Neuronal stem cell (in vitro differentiated cells): ENCODE measurements around the gene MRGPRF.

Source experiments
- DNase-seq: peaks from one replicate; pipeline ENCODE4 v3.0.0-alpha.2; 2013; ENCODE audit warnings: low spot score
- H2AFZ ChIP-seq: one replicate; pipeline ENCODE4 v1.6.1; 2013; ENCODE audit warnings: mild to moderate bottlenecking, low read length, inconsistent platforms
- H2AK5ac ChIP-seq: 2 replicates; pipeline ENCODE4 v1.6.1; 2013; ENCODE audit warnings: low read depth, mild to moderate bottlenecking, inconsistent platforms, low read length, moderate library complexity, mixed read lengths
- H2BK120ac ChIP-seq: 2 replicates; pipeline ENCODE4 v1.6.1; 2013; ENCODE audit warnings: low read depth, mild to moderate bottlenecking, inconsistent platforms, low read length, moderate library complexity, mixed read lengths
- H2BK12ac ChIP-seq: one replicate; pipeline ENCODE4 v1.6.1; 2013; ENCODE audit warnings: low read length, inconsistent platforms
- H2BK15ac ChIP-seq: 2 replicates; pipeline ENCODE4 v1.6.1; 2013; ENCODE audit warnings: mild to moderate bottlenecking, low read length, inconsistent platforms, mixed read lengths
- H2BK5ac ChIP-seq: one replicate; pipeline ENCODE4 v1.6.1; 2013; ENCODE audit warnings: inconsistent platforms, mild to moderate bottlenecking, low read length, moderate library complexity
- H3K14ac ChIP-seq: one replicate; pipeline ENCODE4 v1.6.1; 2013; ENCODE audit warnings: low read length, inconsistent platforms
- H3K18ac ChIP-seq: 2 replicates; pipeline ENCODE4 v1.6.1; 2013; ENCODE audit warnings: low read length, inconsistent platforms
- H3K23ac ChIP-seq: 2 replicates; pipeline ENCODE4 v1.6.1; 2013; ENCODE audit warnings: low read depth, mild to moderate bottlenecking, mixed read lengths, low read length, inconsistent platforms; ENCODE audit not compliant: poor library complexity
- H3K27ac ChIP-seq: replicated peaks from 3 replicates; pipeline ENCODE4 v1.5.1; 2013; ENCODE audit warnings: low read length, inconsistent platforms
- H3K27me3 ChIP-seq, 3 experiments: 2 replicates each; pipeline ENCODE4 v1.6.1; 2013; ENCODE audit warnings: low read length in 3 of 3, mild to moderate bottlenecking in 2 of 3, inconsistent platforms in 1 of 3, low read depth in 1 of 3, mixed read lengths in 1 of 3, moderate library complexity in 1 of 3; ENCODE audit not compliant: control insufficient read depth in 3 of 3, insufficient read depth in 3 of 3
- H3K36me3 ChIP-seq, 2 donors: replicated peaks in 1 of 2; 2 replicates each; pipeline ENCODE4 v1.6.1; 2013; ENCODE audit warnings: low read length in 2 of 2; ENCODE audit not compliant: control insufficient read depth in 2 of 2, insufficient read depth in 2 of 2
- H3K4ac ChIP-seq: 2 replicates; pipeline ENCODE4 v1.6.1; 2013; ENCODE audit warnings: inconsistent platforms, mild to moderate bottlenecking, low read length, moderate library complexity
- H3K4me1 ChIP-seq, 2 donors: 1 replicate in 1 of 2; 2 replicates in 1 of 2; pipeline ENCODE4 v1.6.1; 2013; ENCODE audit warnings: low read length in 2 of 2, low read depth in 1 of 2; ENCODE audit not compliant: control insufficient read depth in 2 of 2, insufficient read depth in 1 of 2
- H3K4me2 ChIP-seq: one replicate; pipeline ENCODE4 v1.6.1; 2013; ENCODE audit warnings: mild to moderate bottlenecking, low read length, inconsistent platforms; ENCODE audit not compliant: insufficient read depth, poor library complexity, severe bottlenecking
- H3K4me3 ChIP-seq, 2 donors: 2 replicates each; pipeline ENCODE4 v1.5.1; 2013; ENCODE audit warnings: low read length in 2 of 2, mild to moderate bottlenecking in 2 of 2, inconsistent platforms in 1 of 2, moderate library complexity in 1 of 2
- H3K79me1 ChIP-seq: one replicate; pipeline ENCODE4 v1.6.1; 2013; ENCODE audit warnings: low read depth, mild to moderate bottlenecking, inconsistent platforms, low read length, moderate library complexity
- H3K9ac ChIP-seq: one replicate; pipeline ENCODE4 v1.6.1; 2013; ENCODE audit warnings: mild to moderate bottlenecking, low read depth, low read length, inconsistent platforms; ENCODE audit not compliant: poor library complexity
- H3K9me3 ChIP-seq, 2 donors: replicated peaks in 1 of 2; 2 replicates each; pipeline versions ENCODE3 to v1.6.1; 2013; ENCODE audit warnings: low read length in 2 of 2, mild to moderate bottlenecking in 2 of 2, inconsistent platforms in 1 of 2, low read depth in 1 of 2, mixed read lengths in 1 of 2, moderate library complexity in 1 of 2; ENCODE audit not compliant: control insufficient read depth in 2 of 2, insufficient read depth in 1 of 2
- H4K8ac ChIP-seq: one replicate; pipeline ENCODE4 v1.6.1; 2013; ENCODE audit warnings: low read depth, mild to moderate bottlenecking, inconsistent platforms, low read length, moderate library complexity
- H4K91ac ChIP-seq: one replicate; pipeline ENCODE4 v1.6.1; 2013; ENCODE audit warnings: low read length, low read depth, mild to moderate bottlenecking, inconsistent platforms; ENCODE audit not compliant: poor library complexity
- WGBS, 2 donors: extraction: QIAGEN DNeasy Blood & Tissue Kit; methylation state at CpG; one replicate each; pipeline ENCODE4 v1.1.7; 2013; ENCODE audit warnings: missing lambda C conversion rate in 2 of 2, mixed read lengths in 1 of 2; ENCODE audit not compliant: insufficient read length in 2 of 2, insufficient replicate concordance in 1 of 2; ENCODE audit errors: extremely low coverage in 2 of 2; 5-methylcytosine and 5-hydroxymethylcytosine counted together

MRGPRF gene

DNA sequence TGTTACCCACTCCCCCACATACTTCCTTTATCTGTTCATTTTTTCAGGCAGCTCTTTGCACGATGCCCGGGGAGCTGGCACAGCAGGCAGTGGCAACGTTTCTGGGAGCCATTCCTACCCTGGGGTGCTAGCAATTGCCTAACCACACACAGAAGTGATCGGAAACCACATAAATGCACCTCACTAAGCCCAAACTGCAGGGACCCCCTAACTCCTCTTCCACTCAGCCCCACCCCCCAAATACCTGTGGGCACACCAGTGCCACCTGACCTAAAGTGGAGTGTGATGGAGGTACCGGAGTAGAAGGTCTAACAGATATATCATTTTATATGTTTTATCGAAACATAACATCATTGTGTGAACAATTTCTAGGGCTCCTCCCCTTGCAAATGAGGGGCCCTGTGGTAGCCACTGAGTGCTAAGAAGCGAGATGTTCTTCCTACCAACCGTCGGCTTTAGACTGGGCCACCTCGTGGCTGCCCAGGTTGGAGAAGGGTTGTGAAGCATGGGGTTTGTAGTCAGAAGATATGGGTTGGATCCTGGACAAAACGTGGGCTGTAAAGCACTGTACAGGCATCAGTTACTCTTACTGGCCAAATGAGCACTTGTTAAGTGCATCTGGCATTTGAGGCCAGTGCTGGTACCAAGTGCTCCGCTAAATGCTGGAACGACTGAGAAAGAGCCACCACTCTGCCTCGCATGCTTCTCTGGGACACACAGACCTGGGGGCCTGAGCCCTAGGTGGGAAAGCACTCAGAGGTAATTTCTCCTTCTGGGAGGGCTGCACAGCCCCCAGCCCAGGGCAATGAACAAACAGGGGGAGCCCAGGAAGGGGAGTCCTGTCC is 35.0 kb downstream of the MRGPRF start:
- no peak overlapping the region for H3K23ac ChIP-seq
- DNase-seq, result no peak
- H3K27me3 ChIP-seq, result peaks cover 0 to 25% (median 0%) of the 10 kb centered on the region in 3 experiments
- H4K91ac ChIP-seq, result no peak overlapping the region
- H2AFZ ChIP-seq, result peak overlapping the region; percentile 75
- H3K14ac ChIP-seq, result no peak overlapping the region
- H3K4me3 ChIP-seq, result no peak overlapping the region
- H3K4me1 ChIP-seq, result no peaks in the 10 kb centered on the region
- no peak overlapping the region for H3K18ac ChIP-seq
- no peak overlapping the region for H3K4me2 ChIP-seq
- no peak overlapping the region for H3K4ac ChIP-seq
- no peak overlapping the region for H3K27ac ChIP-seq
- no peaks in the 10 kb centered on the region for H3K9me3 ChIP-seq
- no peaks in the 10 kb centered on the region for H3K36me3 ChIP-seq
- no peak overlapping the region for H3K9ac ChIP-seq
- no peak overlapping the region for H2BK5ac ChIP-seq
- H4K8ac ChIP-seq, result no peak overlapping the region
- WGBS, 2 donors, result no CpG with 5 or more reads among the region's 14 CpGs
- H2BK15ac ChIP-seq, result no peak overlapping the region
- no peak overlapping the region for H2BK12ac ChIP-seq
- H2AK5ac ChIP-seq, result no peak overlapping the region
- no peak overlapping the region for H2BK120ac ChIP-seq
- no peaks in the 10 kb centered on the region for H3K79me1 ChIP-seq

DNA sequence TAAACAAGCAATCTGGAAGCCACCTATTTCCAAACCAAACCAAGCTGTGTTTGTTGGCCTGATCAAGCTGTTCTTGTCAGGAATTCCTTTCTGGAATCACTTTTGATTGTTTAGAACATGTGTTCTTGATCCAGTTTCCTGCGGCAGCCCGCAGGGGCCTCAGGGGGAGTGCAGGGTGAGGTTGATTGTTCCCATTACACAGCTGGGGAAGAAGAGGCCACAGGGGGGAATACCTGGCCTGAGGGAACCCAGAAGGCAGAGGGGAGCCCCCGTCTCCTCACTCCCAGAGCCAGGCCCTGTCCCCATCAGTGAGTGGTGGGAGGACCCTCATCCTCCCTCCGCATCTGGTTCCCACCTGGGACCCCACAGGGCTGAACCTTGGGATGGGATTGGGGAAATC is 36.5 kb downstream of the MRGPRF start:
- Histone ChIP-seq H2AK5ac (no peak overlapping the region), H3K4me2 (no peak overlapping the region), H2BK120ac (no peak overlapping the region), H2BK15ac (no peak overlapping the region), H3K9ac (no peak overlapping the region), H3K27me3 (peaks cover 0 to 25% (median 0%) of the 10 kb centered on the region in 3 experiments), H3K14ac (no peak overlapping the region), H2BK5ac (no peak overlapping the region), H2BK12ac (no peak overlapping the region), H3K36me3 (no peaks in the 10 kb centered on the region), H3K27ac (no peak overlapping the region), H3K4me1 (no peaks in the 10 kb centered on the region), H3K4ac (no peak overlapping the region), H3K18ac (no peak overlapping the region), H3K4me3 (no peak overlapping the region), H2AFZ (peak overlapping the region; percentile 71), H4K8ac (no peak overlapping the region), H3K23ac (no peak overlapping the region), H4K91ac (no peak overlapping the region), H3K79me1 (no peaks in the 10 kb centered on the region), H3K9me3 (no peaks in the 10 kb centered on the region)
- no CpG with 5 or more reads among the region's 4 CpGs for WGBS, 2 donors
- DNase-seq, result no peak

DNA sequence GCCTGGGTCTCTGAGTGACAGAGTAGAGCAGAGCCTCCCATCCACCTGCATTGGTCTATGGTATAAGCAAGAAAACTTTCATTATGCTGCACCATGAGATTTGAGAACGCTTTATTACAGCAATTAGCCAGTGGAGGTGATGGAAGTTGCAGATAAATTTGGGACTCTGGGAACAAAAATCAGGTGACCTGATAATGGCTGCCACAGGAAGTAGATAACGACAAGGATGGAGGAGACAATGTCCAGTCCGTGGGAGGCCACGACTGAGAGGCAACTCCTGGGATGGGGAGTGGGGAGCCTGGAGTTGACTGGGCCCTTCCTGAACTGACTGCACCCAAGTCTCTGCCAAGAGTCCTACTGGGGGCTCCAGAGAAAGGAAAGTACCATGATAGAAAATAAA is 37.0 kb downstream of the MRGPRF start:
- Histone ChIP-seq H2BK120ac (no peak overlapping the region), H3K23ac (no peak overlapping the region), H2BK15ac (no peak overlapping the region), H2AFZ (peak overlapping the region; percentile 71), H3K18ac (no peak overlapping the region), H3K79me1 (no peaks in the 10 kb centered on the region), H3K4ac (no peak overlapping the region), H2BK12ac (no peak overlapping the region), H2AK5ac (no peak overlapping the region), H3K36me3 (no peaks in the 10 kb centered on the region), H3K27me3 (peaks cover 0 to 26% (median 0%) of the 10 kb centered on the region in 3 experiments), H3K9ac (no peak overlapping the region), H3K4me1 (no peaks in the 10 kb centered on the region), H3K27ac (no peak overlapping the region), H4K91ac (no peak overlapping the region), H3K4me3 (no peak overlapping the region), H4K8ac (no peak overlapping the region), H2BK5ac (no peak overlapping the region), H3K9me3 (no peaks in the 10 kb centered on the region), H3K4me2 (no peak overlapping the region), H3K14ac (no peak overlapping the region)
- no CpG with 5 or more reads among the region's 4 CpGs for WGBS, 2 donors
- no peak for DNase-seq

DNA sequence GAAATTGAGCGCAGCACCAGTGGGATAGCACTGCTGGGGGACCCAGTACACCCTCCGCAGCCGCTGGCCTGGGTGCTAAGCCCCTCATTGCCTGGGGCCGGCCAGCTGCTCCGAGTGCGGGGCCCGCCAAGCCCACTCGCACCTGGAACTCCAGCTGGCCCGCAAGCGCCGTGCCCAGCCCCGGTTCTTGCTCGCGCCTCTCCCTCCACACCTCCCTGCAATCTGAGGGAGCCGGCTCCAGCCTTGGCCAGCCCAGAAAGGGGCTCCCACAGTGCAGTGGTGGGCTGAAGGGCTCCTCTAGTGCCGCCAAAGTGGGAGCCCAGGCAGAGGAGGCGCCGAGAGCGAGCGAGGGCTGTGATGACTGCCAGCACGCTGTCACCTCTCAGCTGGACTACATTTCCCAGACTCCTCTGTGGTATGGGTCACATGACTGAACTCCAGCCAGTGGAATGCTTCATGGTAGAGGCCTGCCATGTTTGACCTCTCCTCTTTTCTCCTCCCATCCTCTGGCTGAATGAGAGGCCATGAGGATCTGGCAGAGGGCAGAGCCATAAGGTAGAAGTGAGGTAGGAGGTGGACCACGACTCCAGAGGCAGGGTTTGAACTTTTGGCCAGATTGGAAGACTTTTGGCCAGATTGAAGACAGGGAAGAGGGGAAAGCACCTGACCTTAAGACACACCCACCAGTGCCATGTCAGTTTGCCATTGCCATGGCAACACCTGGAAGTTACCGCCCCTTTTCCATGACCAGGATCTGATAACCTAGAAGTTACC is 38.4 kb downstream of the MRGPRF start:
- Histone ChIP-seq H3K36me3 (no peaks in the 10 kb centered on the region), H2BK5ac (no peak overlapping the region), H3K4me1 (no peaks in the 10 kb centered on the region), H2AFZ (peak overlapping the region; percentile 61), H3K23ac (no peak overlapping the region), H3K27ac (no peak overlapping the region), H3K14ac (no peak overlapping the region), H2BK15ac (no peak overlapping the region), H4K8ac (no peak overlapping the region), H3K9me3 (no peaks in the 10 kb centered on the region), H2BK120ac (no peak overlapping the region), H3K9ac (no peak overlapping the region), H3K4me3 (no peak overlapping the region), H2AK5ac (no peak overlapping the region), H3K27me3 (peaks cover 0 to 25% (median 0%) of the 10 kb centered on the region in 3 experiments), H2BK12ac (no peak overlapping the region), H3K4me2 (no peak overlapping the region), H3K79me1 (no peaks in the 10 kb centered on the region), H3K18ac (no peak overlapping the region), H4K91ac (no peak overlapping the region), H3K4ac (no peak overlapping the region)
- no CpG with 5 or more reads among the region's 23 CpGs for WGBS, 2 donors
- DNase-seq, result no peak
